ENCODE data around the gene DPYD.

Gene DPYD

GRCh38 chr1:97920832-97921571, at the start of gene DPYD:
Gene DPYD (minus strand): TSS chr1:97921034. CDS start chr1:97920922, 112 bp downstream.
- peak; percentile 82 for DNase-seq (ENCODE audit: low spot score)

- no peak for DNase-seq (ENCODE audit: low spot score)
These were observed 39.6 kb upstream of the DPYD start for GRCh38 chr1:97960470-97960869.

GRCh38 chr1:97947695-97948094, 26.9 kb upstream of the DPYD start:
- no peak for DNase-seq (ENCODE audit: low spot score)

DNA sequence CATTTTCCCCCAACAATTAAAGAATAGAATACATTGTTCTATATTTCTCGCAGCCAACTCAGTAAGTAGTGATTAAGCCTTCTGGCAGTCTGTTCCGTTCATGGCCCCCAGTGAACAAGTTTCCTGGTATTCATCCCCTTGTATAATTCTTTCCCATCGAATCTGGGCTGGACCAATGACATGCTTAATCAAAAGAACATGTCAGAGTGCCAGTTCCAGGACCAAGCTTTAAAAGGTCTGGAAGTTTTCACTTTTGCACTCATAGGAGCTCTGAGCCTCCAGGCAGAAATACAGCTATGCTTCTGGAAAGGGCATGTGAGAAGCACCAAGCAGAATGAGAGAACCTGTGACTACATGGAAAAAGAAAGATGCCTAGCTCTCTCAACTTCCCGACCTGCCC, 22.5 kb upstream of the DPYD start:
- no peak for DNase-seq (ENCODE audit: low spot score)

DNA sequence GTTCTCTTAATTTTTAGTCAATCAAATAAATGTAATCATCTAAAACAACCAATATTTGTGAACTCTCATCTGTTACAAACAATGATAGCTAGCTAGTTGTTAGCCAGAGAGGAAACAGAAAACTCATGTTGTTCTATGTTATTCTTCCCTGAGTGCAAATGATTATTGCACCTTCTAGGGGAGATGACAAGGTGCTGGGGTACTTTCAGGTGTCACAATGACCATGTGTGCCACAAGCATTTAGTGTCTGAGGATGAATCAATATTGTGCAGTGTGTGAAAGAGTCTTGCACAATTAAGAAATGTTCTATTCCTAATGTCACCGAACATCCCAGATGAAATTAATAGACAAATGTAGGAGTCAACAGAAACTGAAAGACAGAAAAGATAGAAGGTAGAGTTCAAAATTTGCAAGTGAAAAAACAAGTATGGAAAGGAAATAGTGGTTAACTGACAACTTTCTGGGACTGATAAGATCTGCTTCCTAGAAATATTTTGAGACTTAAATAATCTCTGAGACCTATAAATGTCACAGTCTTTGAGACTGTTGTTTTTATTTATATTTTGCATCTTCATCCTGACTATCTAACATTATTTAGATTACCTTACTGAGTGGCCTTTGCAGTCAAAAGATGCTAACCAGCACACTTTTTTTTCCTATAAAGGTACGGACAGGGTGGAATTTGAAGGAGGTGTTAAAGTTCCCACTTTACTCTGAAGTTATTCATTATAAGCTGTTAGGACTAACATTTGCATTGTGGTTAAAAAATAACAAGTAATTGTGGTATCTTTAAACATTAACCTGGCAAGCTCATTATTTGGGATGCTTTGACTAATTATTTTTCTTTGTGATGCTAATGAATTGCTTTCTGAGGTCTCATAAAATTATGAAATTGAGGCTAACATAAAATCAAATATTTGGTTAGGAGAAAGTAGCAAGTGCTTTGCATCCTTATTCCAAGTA, 21.6 kb upstream of the DPYD start:
- no peak for DNase-seq (ENCODE audit: low spot score)

GRCh38 chr1:97938285-97938642, 17.4 kb upstream of the DPYD start:
- no peak for DNase-seq (ENCODE audit: low spot score)

DNA sequence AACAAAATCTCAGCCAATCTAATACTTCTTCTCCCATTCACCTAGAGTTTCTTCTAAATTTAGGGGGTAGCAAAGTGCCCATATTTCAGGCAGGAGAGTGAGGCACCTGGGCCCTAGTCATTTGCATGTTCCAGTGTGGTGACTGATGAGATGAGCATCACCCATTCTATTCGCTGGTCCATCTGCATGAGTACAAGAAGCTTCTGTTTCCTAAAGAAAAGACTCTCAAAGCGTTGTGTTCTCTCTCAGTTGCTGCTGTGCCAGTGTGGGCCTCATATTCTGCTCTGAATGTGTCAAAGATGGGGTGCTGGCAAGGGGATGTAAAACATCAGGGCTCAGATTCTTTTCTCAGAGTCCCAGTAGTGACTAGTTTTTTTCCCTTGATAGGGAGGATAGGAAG, 16.1 kb upstream of the DPYD start:
- no peak for DNase-seq (ENCODE audit: low spot score)

GRCh38 chr1:97934491-97934890, 13.7 kb upstream of the DPYD start:
- no peak for DNase-seq (ENCODE audit: low spot score)

- no peak for DNase-seq (ENCODE audit: low spot score)
These were observed 9.3 kb upstream of the DPYD start for GRCh38 chr1:97929874-97930851.

GRCh38 chr1:97926017-97926708, 5.3 kb upstream of the DPYD start:
- DNase-seq (ENCODE audit: low spot score) = no peak

DNA sequence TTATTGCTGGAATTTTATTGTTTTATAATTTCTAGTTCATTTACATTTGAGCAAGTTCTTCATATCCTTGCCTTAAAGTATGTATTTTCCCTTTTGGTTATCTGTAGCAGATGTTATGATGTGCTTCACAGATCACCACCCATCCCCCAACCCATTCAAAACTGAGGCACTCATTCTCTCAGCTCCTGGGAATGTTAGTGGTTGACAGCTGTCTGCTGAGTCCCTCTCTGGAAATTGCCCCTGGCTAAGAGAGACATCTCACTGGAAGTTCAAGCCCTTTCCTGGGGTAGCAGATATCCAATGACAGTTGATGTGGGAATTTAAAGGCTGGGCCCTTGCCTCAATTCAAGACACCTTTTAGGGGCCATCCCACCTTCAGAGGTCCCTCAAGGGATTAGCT, 4.3 kb upstream of the DPYD start:
- no peak for DNase-seq (ENCODE audit: low spot score)

- DNase-seq (ENCODE audit: low spot score) = no peak
These were observed 3.0 kb upstream of the DPYD start for GRCh38 chr1:97923811-97924210.

DNA sequence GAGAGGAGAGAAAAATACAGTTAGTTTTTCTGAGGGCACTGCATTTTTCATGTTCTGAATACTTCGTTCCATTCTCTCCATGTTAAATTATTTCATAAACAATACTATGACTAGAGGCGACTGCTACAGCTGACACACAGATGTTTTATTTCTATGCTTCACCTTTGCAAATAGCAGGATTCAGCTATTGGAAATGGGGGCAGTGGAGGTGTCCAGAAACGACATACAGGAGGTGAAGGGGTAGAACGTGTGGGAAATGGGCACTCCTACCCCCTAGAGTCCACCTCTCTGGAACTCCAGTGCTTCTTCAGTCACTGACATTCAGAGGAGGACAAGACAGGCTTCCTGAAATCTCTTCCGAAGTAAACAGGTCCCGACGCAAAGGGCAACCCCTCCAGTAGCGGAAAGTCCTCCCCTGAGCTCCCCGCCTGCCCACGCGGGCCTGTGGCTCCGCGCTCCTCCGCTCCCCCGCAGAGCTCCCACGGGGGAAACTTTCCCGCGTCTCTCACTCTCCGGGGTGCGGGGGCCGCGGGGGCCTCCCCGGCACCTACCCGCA, 480 bp downstream of the DPYD start:
- DNase-seq (ENCODE audit: low spot score) = no peak

GRCh38 chr1:97919585-97920261, 1.1 kb downstream of the DPYD start:
- peak; percentile 21 for DNase-seq (ENCODE audit: low spot score)

DNA sequence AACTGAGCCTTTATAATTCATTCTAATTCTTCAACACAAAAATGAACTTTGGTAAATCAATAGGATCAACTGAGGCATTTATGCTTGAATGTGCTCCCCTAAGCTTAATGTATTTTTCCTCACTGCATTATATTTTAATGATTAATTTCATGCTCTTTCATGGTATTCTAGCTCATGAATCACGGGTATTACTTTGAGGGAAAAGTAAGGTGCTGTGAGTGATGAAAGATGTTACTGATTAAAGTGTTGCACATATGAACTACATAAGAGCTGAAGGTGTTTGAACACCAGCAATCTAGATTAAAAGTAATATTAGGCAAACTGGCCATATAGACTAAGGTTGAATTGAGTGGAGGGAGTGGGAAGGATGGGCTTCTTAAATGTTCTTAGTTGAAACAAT, 1.9 kb downstream of the DPYD start:
- DNase-seq (ENCODE audit: low spot score) = no peak

DNA sequence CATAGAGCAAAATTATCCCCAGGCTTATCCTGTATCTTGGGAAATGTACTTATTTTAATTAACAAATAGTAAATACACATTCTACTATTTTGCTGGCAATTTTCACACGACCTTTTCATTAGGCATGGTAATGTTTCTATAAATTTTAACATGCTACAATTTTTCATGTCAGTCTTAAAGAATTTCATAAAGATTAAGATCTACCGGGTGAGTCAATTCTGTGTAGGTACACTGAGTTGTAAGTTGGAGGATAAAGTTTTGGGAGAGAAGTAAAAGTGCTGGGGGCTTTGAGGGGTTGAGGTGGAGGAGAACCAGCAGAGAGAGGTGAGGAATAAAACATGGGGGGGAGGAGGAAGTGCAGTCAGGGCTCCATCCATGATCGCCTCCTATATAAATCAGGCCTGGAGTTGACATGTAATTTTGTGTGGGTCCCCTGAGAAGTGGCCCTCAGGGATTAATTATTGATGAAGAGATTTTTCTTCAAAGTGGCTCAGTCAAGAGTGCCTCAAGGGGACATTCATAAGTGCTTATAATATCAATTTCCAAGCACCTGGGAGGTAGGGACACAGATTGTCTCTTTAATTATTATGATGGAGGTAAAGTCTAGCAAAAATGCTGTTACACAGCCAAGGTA, 7.2 kb downstream of the DPYD start:
- no peak for DNase-seq (ENCODE audit: low spot score)

DNA sequence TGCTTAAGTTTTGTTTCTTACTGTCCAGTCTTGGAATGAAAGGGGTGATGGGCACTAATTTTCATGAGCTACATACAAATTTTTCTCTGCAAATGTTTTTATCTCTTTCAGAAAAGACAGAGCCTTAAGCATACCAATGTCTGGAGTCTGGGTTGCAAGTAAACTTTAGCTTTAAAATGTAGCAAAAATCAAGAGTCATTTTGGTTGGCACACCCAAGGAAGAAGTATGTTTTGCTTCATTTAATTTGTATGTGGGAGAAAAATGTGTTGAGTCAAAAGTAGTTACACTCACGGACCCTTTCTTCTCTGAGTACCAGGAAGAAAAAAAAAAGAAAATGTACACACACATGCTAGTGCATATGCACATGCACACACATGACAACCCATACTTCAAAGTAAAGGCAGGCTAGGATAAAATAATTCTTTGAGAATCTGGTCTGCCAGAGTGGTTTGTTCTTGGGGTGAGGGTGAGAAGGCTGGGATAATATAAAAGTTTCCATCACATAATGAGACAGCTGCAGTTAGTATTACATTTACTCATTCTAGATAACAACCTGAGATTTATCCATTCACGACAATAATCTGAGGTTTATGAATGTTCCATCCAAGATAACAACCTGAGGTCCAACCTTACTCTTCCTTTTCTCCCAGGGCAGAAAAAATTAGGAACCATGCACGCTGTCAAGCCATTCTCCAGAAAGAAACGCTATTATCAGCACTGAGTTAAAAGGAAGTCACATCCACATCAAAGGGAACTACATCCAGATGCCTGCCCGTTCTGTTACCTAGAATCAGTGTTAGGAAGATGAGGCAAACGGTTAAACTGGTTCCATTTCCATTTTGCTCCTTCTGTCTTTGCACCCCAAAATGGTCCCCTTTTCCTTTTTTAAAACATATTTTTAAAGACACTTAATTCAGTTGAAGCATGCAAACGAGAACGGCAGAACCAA, 9.3 kb downstream of the DPYD start:
- no peak for DNase-seq (ENCODE audit: low spot score)

DNA sequence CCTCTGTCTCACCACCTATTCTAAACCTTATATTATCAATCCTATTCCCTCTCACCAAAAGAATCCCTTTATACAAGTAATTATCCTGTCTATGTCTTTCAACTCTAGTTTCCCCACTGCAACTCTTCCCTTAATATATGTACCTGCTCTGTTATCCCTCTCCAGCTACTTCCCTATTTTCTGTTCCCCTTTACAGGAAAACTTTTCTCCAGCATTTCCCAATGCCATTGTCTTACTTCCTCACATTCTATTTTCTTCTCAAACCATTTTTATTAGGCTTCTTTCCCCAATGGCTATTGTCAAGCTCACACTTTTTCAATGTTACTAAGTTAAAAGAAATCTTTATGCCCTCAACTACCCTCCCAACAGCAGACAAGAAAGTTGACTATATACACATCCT, 11.6 kb downstream of the DPYD start:
- no peak for DNase-seq (ENCODE audit: low spot score)

GRCh38 chr1:97907886-97908285, 12.9 kb downstream of the DPYD start:
- no peak for DNase-seq (ENCODE audit: low spot score)

Measured in CD4-positive, alpha-beta T cell treated with Interleukin-2 at 100 ng/mL for 4 hours (primary cell).